Measurements from ENCODE around the gene UAP1L1. TPM values are rescaled to one million over a fixed set of nuclear protein-coding genes. Genes with fewer than 3 reads are reported as not detected.

UAP1L1 gene
- polyA plus RNA-seq, 1 donor from 2014 or later: 0.21 TPM

DNA sequence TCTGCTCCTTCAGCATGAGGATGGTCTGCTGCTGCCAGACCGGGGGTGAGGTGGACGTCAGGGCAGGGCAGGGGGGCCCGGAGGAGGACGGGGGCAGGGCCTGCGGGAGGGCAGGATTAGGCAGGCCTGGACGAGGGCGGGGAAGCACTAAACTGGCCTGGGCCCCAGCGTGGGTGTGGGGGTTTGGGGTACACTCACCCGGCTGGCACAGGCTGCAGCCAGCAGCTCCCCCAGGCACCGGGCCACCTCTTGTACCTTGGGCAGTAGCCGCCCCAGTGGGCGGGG is 12.5 kb upstream of the UAP1L1 start:
- H3K4me3 ChIP-seq (ENCODE audit: low read length): no peak overlapping the region
- no peaks in the 10 kb centered on the region for H4K20me1 ChIP-seq (ENCODE audit: insufficient read depth)
- H3K27me3 ChIP-seq (ENCODE audit: insufficient read depth, low read depth, low read length): peaks cover 10% of the 10 kb centered on the region
- no peaks in the 10 kb centered on the region for H3F3A ChIP-seq (ENCODE audit: insufficient read depth, low read length, poor library complexity, severe bottlenecking)
- H2AFZ ChIP-seq (ENCODE audit: low read depth, low read length): no peak overlapping the region
- no peaks in the 10 kb centered on the region for H3K9me3 ChIP-seq (ENCODE audit: low read length)
- no peaks in the 10 kb centered on the region for H3K79me2 ChIP-seq (replicated peaks; ENCODE audit: insufficient read depth, low read length)
- no peak overlapping the region for H3K27ac ChIP-seq (ENCODE audit: low read length)
- H3K9ac ChIP-seq (ENCODE audit: low read length): no peak overlapping the region
- no peak overlapping the region for H3K4me2 ChIP-seq (ENCODE audit: low read length)
- no peaks in the 10 kb centered on the region for H3K36me3 ChIP-seq (ENCODE audit: insufficient read depth, low read length)
- no peaks in the 10 kb centered on the region for H3K9me2 ChIP-seq (ENCODE audit: insufficient read depth, low read length)
- TF ChIP-seq CTCF (IDR thresholded peaks at IDR 0.05; ENCODE audit: poor library complexity, severe bottlenecking) (no peak), TAF1 (IDR thresholded peaks at IDR 0.05; ENCODE audit: low read depth) (no peak), RAD21 (conservative IDR thresholded peaks at IDR 0.05) (no peak), POLR2AphosphoS5 (IDR thresholded peaks at IDR 0.05) (no peak), EZH2 (IDR thresholded peaks at IDR 0.05; ENCODE audit: borderline replicate concordance, insufficient read depth, low read length, poor library complexity, severe bottlenecking) (no peak), SMC3 (conservative IDR thresholded peaks at IDR 0.05; ENCODE audit: poor library complexity) (no peak), MXI1 (conservative IDR thresholded peaks at IDR 0.05; ENCODE audit: poor library complexity, severe bottlenecking) (no peak), EP300 (conservative IDR thresholded peaks at IDR 0.05; ENCODE audit: poor library complexity, severe bottlenecking) (no peak), REST (IDR thresholded peaks at IDR 0.05; ENCODE audit: borderline replicate concordance) (no peak)

DNA sequence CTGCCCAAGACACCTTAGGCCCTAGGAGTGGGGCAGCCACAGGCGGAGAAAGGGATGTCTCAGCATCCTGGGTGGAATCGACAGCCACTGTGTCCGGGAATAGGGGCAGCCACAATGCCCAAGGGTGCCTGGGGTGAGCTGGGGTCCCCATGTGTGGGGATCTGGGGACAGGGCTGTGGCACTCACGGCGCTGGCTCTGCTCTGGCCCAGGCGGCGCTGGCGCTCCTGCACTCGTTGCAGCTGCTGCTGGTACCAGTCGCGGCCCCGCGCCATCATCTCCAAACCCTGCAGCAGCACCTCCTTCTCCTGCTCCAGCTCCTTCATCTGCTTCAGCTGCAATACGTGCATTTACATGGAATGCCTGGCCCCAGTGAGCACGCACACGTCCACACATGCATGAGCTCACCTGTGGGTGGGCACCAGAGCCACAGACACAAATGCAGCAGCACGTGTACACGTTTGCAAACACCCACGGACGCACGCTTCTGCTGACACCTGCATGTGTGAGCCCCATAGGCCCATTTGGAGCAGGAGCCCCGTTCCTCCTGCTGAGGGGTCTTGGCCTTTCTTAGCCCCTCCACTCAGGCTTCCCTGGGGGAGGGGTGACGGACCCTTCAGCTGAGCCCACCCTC is 11.9 kb upstream of the UAP1L1 start:
- Histone ChIP-seq H3K9me3 (ENCODE audit: low read length) (no peaks in the 10 kb centered on the region), H3K27me3 (ENCODE audit: insufficient read depth, low read depth, low read length) (peaks cover 11% of the 10 kb centered on the region), H2AFZ (ENCODE audit: low read depth, low read length) (no peak overlapping the region), H3K4me2 (ENCODE audit: low read length) (no peak overlapping the region), H3K27ac (ENCODE audit: low read length) (no peak overlapping the region), H3K4me3 (ENCODE audit: low read length) (no peak overlapping the region), H3F3A (ENCODE audit: insufficient read depth, low read length, poor library complexity, severe bottlenecking) (no peaks in the 10 kb centered on the region), H3K9ac (ENCODE audit: low read length) (no peak overlapping the region), H3K9me2 (ENCODE audit: insufficient read depth, low read length) (no peaks in the 10 kb centered on the region), H3K79me2 (replicated peaks; ENCODE audit: insufficient read depth, low read length) (no peaks in the 10 kb centered on the region), H3K36me3 (ENCODE audit: insufficient read depth, low read length) (no peaks in the 10 kb centered on the region), H4K20me1 (ENCODE audit: insufficient read depth) (no peaks in the 10 kb centered on the region)
- no peak for TF ChIP-seq CTCF (IDR thresholded peaks at IDR 0.05; ENCODE audit: poor library complexity, severe bottlenecking)
- no peak for TF ChIP-seq EP300 (conservative IDR thresholded peaks at IDR 0.05; ENCODE audit: poor library complexity, severe bottlenecking)
- no peak for TF ChIP-seq RAD21 (conservative IDR thresholded peaks at IDR 0.05)
- TF ChIP-seq REST (IDR thresholded peaks at IDR 0.05; ENCODE audit: borderline replicate concordance): no peak
- TF ChIP-seq EZH2 (IDR thresholded peaks at IDR 0.05; ENCODE audit: borderline replicate concordance, insufficient read depth, low read length, poor library complexity, severe bottlenecking): no peak
- TF ChIP-seq SMC3 (conservative IDR thresholded peaks at IDR 0.05; ENCODE audit: poor library complexity): no peak
- no peak for TF ChIP-seq TAF1 (IDR thresholded peaks at IDR 0.05; ENCODE audit: low read depth)
- no peak for TF ChIP-seq POLR2AphosphoS5 (IDR thresholded peaks at IDR 0.05)
- no peak for TF ChIP-seq MXI1 (conservative IDR thresholded peaks at IDR 0.05; ENCODE audit: poor library complexity, severe bottlenecking)

Measured in neural cell (in vitro differentiated cells).